Measurements from ENCODE around the gene CAND2. TPM values are rescaled to one million over a fixed set of nuclear protein-coding genes. Genes with fewer than 3 reads are reported as not detected.

The CAND2 gene
- total and polyA plus RNA-seq, 2 experiments from 2014 or later, result 0.43 to 0.53 TPM

DNA sequence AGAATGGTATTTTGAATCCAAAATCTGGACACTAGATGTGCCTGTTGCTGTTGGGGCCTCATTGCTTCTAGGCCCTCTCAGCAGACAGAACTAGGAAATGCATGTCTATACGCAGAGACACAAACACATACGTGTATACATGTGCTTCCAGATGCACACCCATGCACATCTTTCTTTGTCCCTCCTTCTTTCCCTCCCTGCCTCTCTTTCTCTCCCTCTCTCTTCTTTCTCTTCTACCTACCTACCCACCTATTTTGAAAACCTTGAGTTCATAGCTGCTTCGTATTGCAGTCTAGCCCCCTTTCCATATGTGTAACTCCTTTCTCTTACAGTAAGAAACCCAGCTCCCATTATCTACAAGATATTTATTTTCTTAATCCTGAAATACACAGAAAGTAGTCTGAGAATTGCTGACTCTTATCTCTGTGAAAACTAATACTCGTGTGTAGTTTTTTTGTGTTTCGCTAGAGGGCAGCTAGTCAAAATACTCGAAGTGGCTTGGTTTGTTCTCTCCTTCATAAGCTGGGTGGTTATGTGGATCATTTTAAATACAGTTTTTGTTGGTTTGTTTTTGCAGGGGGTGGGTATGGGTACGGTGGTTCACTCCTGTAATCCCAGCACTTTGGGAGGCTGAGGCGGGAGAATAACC lies 26.4 kb downstream of the CAND2 start:
- Histone ChIP-seq H3K36me3 (ENCODE audit: low read depth) (no peaks in the 10 kb centered on the region), H3K9ac (no peak overlapping the region), H4K20me1 (ENCODE audit: insufficient read depth) (no peaks in the 10 kb centered on the region), H3K9me2 (ENCODE audit: insufficient read depth) (no peaks in the 10 kb centered on the region), H3K27me3 (replicated peaks; ENCODE audit: insufficient read depth) (no peaks in the 10 kb centered on the region), H3K9me3 (ENCODE audit: low read depth) (no peaks in the 10 kb centered on the region), H3F3A (ENCODE audit: insufficient read depth) (no peaks in the 10 kb centered on the region), H3K27ac (no peak overlapping the region), H3K4me3 (no peak overlapping the region), H3K79me2 (ENCODE audit: insufficient read depth) (no peaks in the 10 kb centered on the region), H3K4me1 (ENCODE audit: insufficient read depth) (no peaks in the 10 kb centered on the region), H3K4me2 (ENCODE audit: unreplicated experiment) (no peak overlapping the region), H2AFZ (no peak overlapping the region)
- 58 to 59% methylated on average over 7 to 8 of the region's 8 CpGs for WGBS, 2 experiments (ENCODE audit: low coverage in 1 of 2, low lambda C conversion rate in 2 of 2, missing lambda C conversion rate in 2 of 2)
- in situ Hi-C loops (cut with MboI), result no loop called here
- no peak for DNase-seq
- TF ChIP-seq EZH2 (IDR thresholded peaks at IDR 0.05; ENCODE audit: insufficient read depth, poor library complexity, severe bottlenecking), result no peak
- no peak for TF ChIP-seq EZH2phosphoT487 (IDR thresholded peaks at IDR 0.05; ENCODE audit: insufficient read depth, low read depth)

DNA sequence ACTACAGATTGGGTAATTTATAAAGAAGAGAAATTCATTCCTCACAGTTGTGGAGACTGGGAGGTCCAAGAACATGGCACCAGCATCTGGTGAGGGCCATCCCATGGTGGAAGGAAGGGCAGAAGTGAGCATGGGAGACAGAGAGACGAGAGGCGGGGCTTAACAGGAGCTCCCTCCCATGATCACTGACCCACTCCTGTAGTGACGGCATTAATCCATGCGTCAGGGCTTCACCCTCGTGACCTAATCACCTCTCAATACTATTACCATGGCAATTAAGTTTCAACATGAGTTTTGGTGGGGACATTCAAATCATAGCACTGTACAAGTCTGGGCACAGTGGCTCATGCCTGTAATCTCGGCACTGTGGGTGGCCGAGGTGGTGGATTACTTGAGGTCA lies 27.8 kb downstream of the CAND2 start:
- no peaks in the 10 kb centered on the region for H3K9me2 ChIP-seq (ENCODE audit: insufficient read depth)
- H3K36me3 ChIP-seq (ENCODE audit: low read depth), result no peaks in the 10 kb centered on the region
- H3K4me2 ChIP-seq (ENCODE audit: unreplicated experiment), result no peak overlapping the region
- 91% methylated on average over 7 of the region's 7 CpGs for WGBS, 2 experiments (ENCODE audit: low coverage in 1 of 2, low lambda C conversion rate in 2 of 2, missing lambda C conversion rate in 2 of 2)
- no peak for DNase-seq
- no peaks in the 10 kb centered on the region for H3K79me2 ChIP-seq (ENCODE audit: insufficient read depth)
- H2AFZ ChIP-seq, result no peak overlapping the region
- H3K27ac ChIP-seq, result no peak overlapping the region
- H3K9me3 ChIP-seq (ENCODE audit: low read depth), result no peaks in the 10 kb centered on the region
- H3K9ac ChIP-seq, result no peak overlapping the region
- no peaks in the 10 kb centered on the region for H3K4me1 ChIP-seq (ENCODE audit: insufficient read depth)
- no peak for TF ChIP-seq EZH2phosphoT487 (IDR thresholded peaks at IDR 0.05; ENCODE audit: insufficient read depth, low read depth)
- TF ChIP-seq EZH2 (IDR thresholded peaks at IDR 0.05; ENCODE audit: insufficient read depth, poor library complexity, severe bottlenecking), result no peak
- no peaks in the 10 kb centered on the region for H4K20me1 ChIP-seq (ENCODE audit: insufficient read depth)
- no peaks in the 10 kb centered on the region for H3K27me3 ChIP-seq (replicated peaks; ENCODE audit: insufficient read depth)
- in situ Hi-C loops (cut with MboI), result no loop called here
- peaks cover 5% of the 10 kb centered on the region; the same call in 1 of the 2 replicates for H3F3A ChIP-seq (ENCODE audit: insufficient read depth)
- H3K4me3 ChIP-seq, result no peak overlapping the region

DNA sequence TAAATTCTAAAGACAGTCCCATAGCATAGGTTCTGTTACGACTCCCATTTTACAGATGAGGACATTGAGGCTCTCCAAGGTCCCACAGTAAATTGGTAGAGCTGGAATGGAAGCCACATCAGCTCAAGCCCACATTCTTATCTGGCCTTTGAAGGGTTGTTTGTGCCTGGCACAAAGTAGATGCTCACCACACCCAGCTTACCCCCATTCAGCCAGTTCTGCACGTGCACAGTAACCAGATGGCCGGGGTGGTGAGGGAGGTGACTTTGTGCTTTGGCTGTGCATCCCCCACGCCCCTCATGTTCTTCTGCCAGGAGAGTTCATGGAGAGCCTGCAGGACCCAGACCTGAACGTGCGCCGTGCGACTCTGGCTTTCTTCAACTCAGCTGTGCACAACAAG lies 28.7 kb downstream of the CAND2 start:
- 64 to 68% methylated on average over 8 of the region's 8 CpGs for whole genome bisulfite sequencing, 2 experiments (ENCODE audit: low coverage in 1 of 2, low lambda C conversion rate in 2 of 2, missing lambda C conversion rate in 2 of 2)
- H3K9me3 ChIP-seq (ENCODE audit: low read depth), result no peaks in the 10 kb centered on the region
- no peaks in the 10 kb centered on the region for H4K20me1 ChIP-seq (ENCODE audit: insufficient read depth)
- no peaks in the 10 kb centered on the region for H3K4me1 ChIP-seq (ENCODE audit: insufficient read depth)
- no peak overlapping the region for H3K27ac ChIP-seq
- no peak overlapping the region for H2AFZ ChIP-seq
- H3K27me3 ChIP-seq (replicated peaks; ENCODE audit: insufficient read depth), result no peaks in the 10 kb centered on the region
- no peak for DNase-seq
- H3K4me3 ChIP-seq, result no peak overlapping the region
- peaks cover 5% of the 10 kb centered on the region for H3F3A ChIP-seq (ENCODE audit: insufficient read depth)
- H3K36me3 ChIP-seq (ENCODE audit: low read depth), result no peaks in the 10 kb centered on the region
- no peak overlapping the region for H3K9ac ChIP-seq
- no peaks in the 10 kb centered on the region for H3K9me2 ChIP-seq (ENCODE audit: insufficient read depth)
- H3K79me2 ChIP-seq (ENCODE audit: insufficient read depth), result no peaks in the 10 kb centered on the region
- TF ChIP-seq EZH2 (IDR thresholded peaks at IDR 0.05; ENCODE audit: insufficient read depth, poor library complexity, severe bottlenecking), result no peak
- TF ChIP-seq EZH2phosphoT487 (IDR thresholded peaks at IDR 0.05; ENCODE audit: insufficient read depth, low read depth), result no peak
- H3K4me2 ChIP-seq (ENCODE audit: unreplicated experiment), result no peak overlapping the region
- in situ Hi-C loops (cut with MboI), result no loop called here

DNA sequence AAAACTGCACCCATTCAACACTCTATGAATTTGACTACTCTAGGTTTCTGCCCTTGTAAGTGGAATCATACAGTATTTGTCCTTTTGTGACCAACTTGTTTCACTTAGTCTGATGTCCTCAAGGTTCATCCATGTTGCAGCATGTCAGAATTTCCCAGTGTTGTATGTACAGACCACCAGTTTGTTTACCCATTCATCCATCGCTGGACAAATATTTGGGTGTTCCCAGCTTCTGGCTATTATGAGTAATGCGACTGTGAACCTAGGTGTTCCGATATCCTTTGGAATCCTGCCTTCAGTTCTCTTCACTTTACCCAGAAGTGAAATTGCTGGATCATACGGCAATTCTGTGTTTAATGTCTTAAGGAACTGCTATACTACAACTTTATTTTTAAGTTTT lies 32.3 kb downstream of the CAND2 start:
- Histone ChIP-seq H3K9ac (no peak overlapping the region), H3K4me1 (ENCODE audit: insufficient read depth) (no peaks in the 10 kb centered on the region), H3K27me3 (replicated peaks; ENCODE audit: insufficient read depth) (no peaks in the 10 kb centered on the region), H3F3A (ENCODE audit: insufficient read depth) (peaks cover 40% of the 10 kb centered on the region), H3K4me2 (ENCODE audit: unreplicated experiment) (no peak overlapping the region), H3K79me2 (ENCODE audit: insufficient read depth) (no peaks in the 10 kb centered on the region), H4K20me1 (ENCODE audit: insufficient read depth) (no peaks in the 10 kb centered on the region), H3K9me3 (ENCODE audit: low read depth) (no peaks in the 10 kb centered on the region), H3K27ac (no peak overlapping the region), H3K36me3 (ENCODE audit: low read depth) (peaks cover 22% of the 10 kb centered on the region), H3K4me3 (no peak overlapping the region), H3K9me2 (ENCODE audit: insufficient read depth) (no peaks in the 10 kb centered on the region), H2AFZ (no peak overlapping the region)
- in situ Hi-C loops (cut with MboI), result no loop called here
- TF ChIP-seq EZH2phosphoT487 (IDR thresholded peaks at IDR 0.05; ENCODE audit: insufficient read depth, low read depth) (no peak), EZH2 (IDR thresholded peaks at IDR 0.05; ENCODE audit: insufficient read depth, poor library complexity, severe bottlenecking) (no peak)
- DNase-seq, result no peak
- WGBS, 2 experiments (ENCODE audit: low coverage in 1 of 2, low lambda C conversion rate in 2 of 2, missing lambda C conversion rate in 2 of 2), result 82 to 83% methylated on average over 4 of the region's 4 CpGs
